ENCODE results near the gene TMEM30B. TPM values are rescaled to one million over a fixed set of nuclear protein-coding genes. Genes with fewer than 3 reads are reported as not detected.

Gene TMEM30B
- total RNA-seq, 2 experiments from 2014 or later, result 1.7 to 1.8 TPM

DNA sequence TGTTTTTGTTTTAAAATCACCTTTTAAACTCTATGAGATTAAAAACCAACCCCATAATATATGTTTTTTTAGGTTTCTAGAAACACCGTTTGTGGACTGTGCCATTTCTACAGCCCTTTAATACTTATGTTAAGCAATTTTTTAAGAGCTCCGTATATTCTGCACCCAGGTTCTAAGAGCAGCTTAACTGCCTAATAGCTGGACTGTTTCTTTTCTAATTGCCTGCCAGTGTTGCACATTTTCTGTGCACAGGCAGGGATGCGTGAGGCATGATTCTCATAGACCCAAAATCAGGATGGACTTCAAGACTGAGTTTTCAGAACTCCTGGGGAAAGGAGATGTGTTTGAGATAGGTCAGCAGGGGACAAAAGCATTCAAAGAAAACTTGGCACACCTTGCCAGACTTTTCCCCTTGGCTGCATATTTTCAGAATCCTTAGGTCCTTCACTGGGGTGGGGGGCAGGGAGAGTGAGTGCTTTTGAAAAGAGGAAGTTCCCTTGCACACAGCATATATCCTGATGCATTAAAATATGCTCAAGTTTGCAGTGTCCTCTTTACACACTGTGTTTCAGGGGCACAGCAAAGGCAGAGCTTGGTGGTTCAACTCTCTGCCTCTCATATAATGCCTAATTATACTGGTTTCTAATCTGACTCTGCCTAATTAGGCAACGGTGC, 27.9 kb downstream of the TMEM30B start:
- peaks cover 10% of the 10 kb centered on the region for H3K27me3 Mint-ChIP-seq
- no peak for DNase-seq
- intact Hi-C loops (cut with micrococcal nuclease), result loop anchor here (1.0 to 10.0 kb wide), 2 partner anchors 228 to 628 kb away; no protein-coding TSS in a partner anchor
- H3K27ac Mint-ChIP-seq, result no peak overlapping the region
- no peaks in the 10 kb centered on the region for H3K36me3 Mint-ChIP-seq (ENCODE audit: low read depth)
- H3K9me3 Mint-ChIP-seq, result no peaks in the 10 kb centered on the region
- ChIA-PET POLR2A (no interaction called here), CTCF (interaction anchor here (0.6 to 6.7 kb wide), 25 partner anchors 9 to 904 kb away, joined by 3 to 46 read pairs (median 4); no protein-coding TSS in a partner anchor)
- TF ChIP-seq, protein P1, sequence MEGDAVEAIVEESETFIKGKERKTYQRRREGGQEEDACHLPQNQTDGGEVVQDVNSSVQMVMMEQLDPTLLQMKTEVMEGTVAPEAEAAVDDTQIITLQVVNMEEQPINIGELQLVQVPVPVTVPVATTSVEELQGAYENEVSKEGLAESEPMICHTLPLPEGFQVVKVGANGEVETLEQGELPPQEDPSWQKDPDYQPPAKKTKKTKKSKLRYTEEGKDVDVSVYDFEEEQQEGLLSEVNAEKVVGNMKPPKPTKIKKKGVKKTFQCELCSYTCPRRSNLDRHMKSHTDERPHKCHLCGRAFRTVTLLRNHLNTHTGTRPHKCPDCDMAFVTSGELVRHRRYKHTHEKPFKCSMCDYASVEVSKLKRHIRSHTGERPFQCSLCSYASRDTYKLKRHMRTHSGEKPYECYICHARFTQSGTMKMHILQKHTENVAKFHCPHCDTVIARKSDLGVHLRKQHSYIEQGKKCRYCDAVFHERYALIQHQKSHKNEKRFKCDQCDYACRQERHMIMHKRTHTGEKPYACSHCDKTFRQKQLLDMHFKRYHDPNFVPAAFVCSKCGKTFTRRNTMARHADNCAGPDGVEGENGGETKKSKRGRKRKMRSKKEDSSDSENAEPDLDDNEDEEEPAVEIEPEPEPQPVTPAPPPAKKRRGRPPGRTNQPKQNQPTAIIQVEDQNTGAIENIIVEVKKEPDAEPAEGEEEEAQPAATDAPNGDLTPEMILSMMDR (IDR thresholded peaks at IDR 0.05), result peak; percentile 31
- ATAC-seq, result peak; percentile 18
- no peak overlapping the region for H3K4me3 Mint-ChIP-seq
- peaks cover 1% of the 10 kb centered on the region for H3K4me1 Mint-ChIP-seq (ENCODE audit: low read depth)

DNA sequence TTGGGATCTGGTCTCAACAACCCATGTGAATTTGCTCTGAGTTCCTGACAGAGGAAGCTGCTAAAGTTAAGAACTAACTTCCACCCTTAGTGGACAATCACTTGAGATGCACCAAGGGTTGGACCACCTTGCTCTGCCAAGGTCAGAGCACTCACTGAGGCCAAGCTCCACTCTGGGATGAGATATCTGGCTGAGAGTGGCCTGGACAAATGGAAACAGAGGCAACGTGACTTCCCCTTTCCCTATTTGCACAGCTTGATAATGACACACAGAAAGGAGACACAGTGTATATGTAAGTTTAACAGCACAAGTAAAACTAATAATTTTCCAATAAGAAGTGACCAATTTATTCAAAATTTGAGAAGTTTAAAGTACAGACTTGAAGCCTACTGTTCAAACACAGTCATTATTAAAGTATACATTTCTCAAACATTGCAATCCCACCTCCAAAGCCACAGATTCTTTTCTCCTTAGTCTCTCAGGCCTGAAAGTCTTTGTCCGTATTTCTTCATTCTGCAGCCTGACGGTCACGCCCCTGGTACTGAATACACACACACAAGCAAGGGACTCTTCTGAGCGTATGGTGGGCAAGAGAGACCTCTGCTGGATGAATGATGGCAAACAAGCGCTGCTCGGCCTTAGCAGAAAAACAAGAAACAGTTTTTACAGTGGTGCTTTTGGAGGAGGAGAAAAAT, 28.6 kb downstream of the TMEM30B start:
- no peaks in the 10 kb centered on the region for H3K9me3 Mint-ChIP-seq
- H3K27me3 Mint-ChIP-seq, result peaks cover 10% of the 10 kb centered on the region
- ATAC-seq (peak; percentile 94), DNase-seq (peak; percentile 80)
- peaks cover 7% of the 10 kb centered on the region for H3K4me1 Mint-ChIP-seq (ENCODE audit: low read depth)
- no peak overlapping the region for H3K27ac Mint-ChIP-seq
- intact Hi-C loops (cut with micrococcal nuclease), result loop anchor here (1.0 to 10.0 kb wide), 2 partner anchors 228 to 627 kb away; no protein-coding TSS in a partner anchor
- ChIA-PET POLR2A (no interaction called here), CTCF (interaction anchor here (0.6 to 6.7 kb wide), 34 partner anchors 9 to 903 kb away, joined by 3 to 46 read pairs (median 4); no protein-coding TSS in a partner anchor)
- TF ChIP-seq, protein P1 (IDR thresholded peaks at IDR 0.05), result peak; percentile 91
- H3K4me3 Mint-ChIP-seq, result no peak overlapping the region
- no peaks in the 10 kb centered on the region for H3K36me3 Mint-ChIP-seq (ENCODE audit: low read depth)

DNA sequence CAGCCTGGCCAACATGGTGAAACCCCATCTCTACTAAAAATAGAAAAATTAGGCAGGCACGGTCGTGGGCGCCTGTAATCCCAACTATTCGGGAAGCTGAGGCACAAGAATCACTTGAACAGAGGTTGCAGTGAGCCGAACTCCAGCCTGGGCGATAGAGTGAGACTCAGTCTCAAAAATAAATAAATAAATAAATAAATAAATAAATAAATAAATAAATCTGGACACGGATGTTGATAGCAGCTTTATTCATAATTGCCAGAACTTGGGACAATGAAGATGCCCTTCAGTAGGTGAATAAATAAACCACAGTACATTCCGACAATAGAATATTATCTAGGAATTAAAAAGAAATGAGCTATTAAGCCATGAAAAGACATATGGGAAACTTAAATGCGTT, 31.1 kb downstream of the TMEM30B start:
- peaks cover 7% of the 10 kb centered on the region for H3K4me1 Mint-ChIP-seq (ENCODE audit: low read depth)
- TF ChIP-seq, protein P1 (IDR thresholded peaks at IDR 0.05), result no peak
- H3K4me3 Mint-ChIP-seq, result no peak overlapping the region
- POLR2A ChIA-PET, result no interaction called here
- ATAC-seq, result no peak
- no peaks in the 10 kb centered on the region for H3K36me3 Mint-ChIP-seq (ENCODE audit: low read depth)
- no peak for DNase-seq
- no peak overlapping the region for H3K27ac Mint-ChIP-seq
- H3K27me3 Mint-ChIP-seq, result peaks cover 10% of the 10 kb centered on the region
- H3K9me3 Mint-ChIP-seq, result no peaks in the 10 kb centered on the region
- CTCF ChIA-PET, result interaction anchor here (0.8 to 6.7 kb wide), 4 partner anchors 12 to 625 kb away, joined by 3 to 46 read pairs (median 16); no protein-coding TSS in a partner anchor
- intact Hi-C loops (cut with micrococcal nuclease), result loop anchor here (10.0 kb wide), 1 partner anchor 225 kb away; no protein-coding TSS in a partner anchor

DNA sequence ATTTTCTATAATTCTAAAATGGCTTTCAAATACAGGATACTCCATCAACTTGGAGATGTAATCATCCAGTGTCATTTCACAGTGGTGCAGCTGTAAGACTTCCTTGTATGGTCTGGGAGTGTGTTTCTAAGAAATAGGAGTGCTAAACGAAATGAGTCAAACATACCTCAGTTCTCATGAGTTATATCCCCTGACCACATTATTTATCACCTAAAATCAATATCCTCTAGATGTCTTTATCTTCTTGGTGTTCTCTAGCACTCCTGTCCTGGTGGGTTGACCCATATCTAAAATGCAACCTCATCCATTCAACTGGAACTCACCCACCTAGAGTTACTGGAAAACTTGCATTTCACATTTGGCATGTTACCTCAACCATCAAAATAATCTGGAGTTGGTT, 33.2 kb downstream of the TMEM30B start:
- Mint-ChIP-seq H3K4me3 (no peak overlapping the region), H3K4me1 (ENCODE audit: low read depth) (peaks cover 7% of the 10 kb centered on the region), H3K27ac (no peak overlapping the region), H3K9me3 (no peaks in the 10 kb centered on the region), H3K36me3 (ENCODE audit: low read depth) (no peaks in the 10 kb centered on the region), H3K27me3 (peaks cover 12% of the 10 kb centered on the region)
- TF ChIP-seq, protein P1 (IDR thresholded peaks at IDR 0.05), result no peak
- DNase-seq (peak; percentile 7), ATAC-seq (peak; percentile 82)
- CTCF ChIA-PET, result no interaction called here
- intact Hi-C loops (cut with micrococcal nuclease), result no loop called here
- POLR2A ChIA-PET, result no interaction called here

DNA sequence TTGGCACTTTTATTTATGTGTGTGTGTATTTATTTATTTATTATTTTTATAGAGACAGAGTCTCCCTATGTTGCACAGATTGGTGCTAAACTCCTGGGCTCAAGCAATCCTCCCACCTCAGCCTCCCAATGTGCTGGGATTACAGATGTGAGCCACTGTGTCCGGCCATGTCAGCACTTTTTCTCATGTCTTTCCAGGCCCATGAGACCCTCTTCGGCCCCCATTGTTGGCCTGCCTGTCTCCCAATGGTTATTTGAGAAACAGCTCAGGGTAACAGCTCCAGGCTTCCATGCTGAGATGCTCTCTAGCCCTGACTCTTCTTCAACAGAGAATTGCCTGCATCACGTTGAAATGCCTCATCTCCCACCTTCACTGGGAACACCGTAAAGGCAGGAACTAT, 34.4 kb downstream of the TMEM30B start:
- TF ChIP-seq, protein P1 (IDR thresholded peaks at IDR 0.05), result no peak
- intact Hi-C loops (cut with micrococcal nuclease), result no loop called here
- Mint-ChIP-seq H3K36me3 (ENCODE audit: low read depth) (no peaks in the 10 kb centered on the region), H3K27ac (no peak overlapping the region), H3K9me3 (peaks cover under 1% of the 10 kb centered on the region), H3K27me3 (peaks cover 10% of the 10 kb centered on the region), H3K4me1 (ENCODE audit: low read depth) (peaks cover 7% of the 10 kb centered on the region), H3K4me3 (no peak overlapping the region)
- POLR2A ChIA-PET, result no interaction called here
- ATAC-seq (no peak), DNase-seq (no peak)
- CTCF ChIA-PET, result no interaction called here

Measured in activated CD8-positive, alpha-beta T cell treated with anti-CD3 and anti-CD28 coated beads for 36 hours (primary cell).